ENCODE measurements around the gene SAA4. TPM values are rescaled to one million over a fixed set of nuclear protein-coding genes. Genes with fewer than 3 reads are reported as not detected.
A peak's percentile ranks its signal among the peaks of the same experiment; 100 is the strongest.

The SAA4 gene
- 0.44 to 0.50 TPM in 2 of 3 replicates, not detected in the other for total RNA-seq (2021)
- Bru-seq, nascent RNA = not detected
- long read RNA-seq, experiment 1 = 0 reads
- long read RNA-seq, experiment 2 = 0 reads
- long read RNA-seq, experiment 3 = 0 reads

DNA sequence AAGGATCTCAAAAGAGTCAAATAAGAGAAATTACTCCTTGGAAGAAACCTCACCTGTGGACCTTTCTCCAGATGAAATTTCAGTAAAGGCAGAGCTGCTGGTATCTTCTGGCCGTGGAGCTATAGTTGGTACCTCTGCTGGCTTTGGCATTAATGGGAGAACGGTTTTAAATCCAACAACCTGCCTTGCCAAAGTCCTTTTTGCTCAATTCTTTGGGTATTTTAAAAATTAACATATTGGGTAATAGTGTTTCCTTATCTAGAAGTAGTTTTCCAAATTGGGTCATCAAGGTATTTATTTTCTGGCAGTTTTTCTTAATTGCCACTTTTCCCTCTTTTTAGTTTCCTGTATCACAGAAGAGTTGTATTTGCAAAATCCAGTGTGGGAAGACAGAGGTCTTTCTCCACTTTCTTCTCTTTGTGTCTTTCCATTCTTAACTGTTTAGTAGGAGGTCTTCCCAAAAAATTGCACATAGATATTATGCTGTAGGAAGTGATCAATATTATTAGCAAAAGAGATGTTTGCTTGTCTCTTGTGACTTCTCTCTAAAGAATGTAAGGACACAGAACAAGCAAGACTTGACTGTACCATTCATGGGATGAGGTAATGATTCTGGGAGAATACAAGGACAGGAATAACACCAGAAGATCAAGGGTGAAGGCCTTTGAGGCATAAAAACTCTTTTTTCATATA, at the start of gene SAA4:
Gene SAA4, minus strand, starts transcription at position 139 of the 693 bp plus-strand sequence. CDS start 876 bp downstream, outside the sequence.
- no peak within 1 kb of the TSS for H3K27ac Mint-ChIP-seq
- H3K36me3 Mint-ChIP-seq = no peaks in the 10 kb centered on the region
- no peak within 1 kb of the TSS for H3K4me3 Mint-ChIP-seq
- POLR2A ChIA-PET = no interaction called here
- ATAC-seq (no peak), DNase-seq (ENCODE audit: low spot score) (no peak)
- H3K27me3 Mint-ChIP-seq (ENCODE audit: low read depth) = peaks cover 14% of the 10 kb centered on the region; the same call in 1 of the 2 replicates
- TF ChIP-seq CREB1 (CRISPR knock-in tag; IDR thresholded peaks at IDR 0.05) (no peak), GABPB1 (CRISPR knock-in tag; IDR thresholded peaks at IDR 0.05) (peak; percentile 46; the same call in 1 of the 2 replicates)
- H3K9me3 Mint-ChIP-seq = peaks cover 4% of the 10 kb centered on the region
- CTCF ChIA-PET = interaction anchor here (1.8 kb wide), 1 partner anchor 121 kb away, joined by 4 read pairs; no protein-coding TSS in a partner anchor
- no peaks in the 10 kb centered on the region for H3K4me1 Mint-ChIP-seq

- ChIA-PET CTCF (interaction anchor here (1.1 kb wide), 2 partner anchors 82 to 170 kb away, joined by 3 to 4 read pairs; no protein-coding TSS in a partner anchor), POLR2A (no interaction called here)
- Mint-ChIP-seq H3K36me3 (peaks cover 57% of the 10 kb centered on the region), H3K4me3 (no peak overlapping the region), H3K27me3 (ENCODE audit: low read depth) (no peaks in the 10 kb centered on the region), H3K4me1 (no peaks in the 10 kb centered on the region), H3K27ac (no peak overlapping the region), H3K9me3 (no peaks in the 10 kb centered on the region)
- DNase-seq (ENCODE audit: low spot score) (no peak), ATAC-seq (no peak)
- no peak for TF ChIP-seq ZNF671 (CRISPR knock-in tag; IDR thresholded peaks at IDR 0.05)
- no peak for TF ChIP-seq JUN (CRISPR knock-in tag; IDR thresholded peaks at IDR 0.05)
- TF ChIP-seq NR2C2 (CRISPR knock-in tag; IDR thresholded peaks at IDR 0.05) = no peak
- no peak for TF ChIP-seq ZNF512 (CRISPR knock-in tag; IDR thresholded peaks at IDR 0.05; ENCODE audit: borderline replicate concordance)
- TF ChIP-seq E2F1 (CRISPR knock-in tag; IDR thresholded peaks at IDR 0.05) = no peak
Measured at GRCh38 chr11:18285841-18286240, 49.2 kb upstream of the SAA4 start.

GRCh38 chr11:18282626-18283025, 46.0 kb upstream of the SAA4 start:
- Mint-ChIP-seq H3K27ac (no peak overlapping the region), H3K4me3 (no peak overlapping the region), H3K36me3 (peaks cover 57% of the 10 kb centered on the region), H3K9me3 (no peaks in the 10 kb centered on the region), H3K27me3 (ENCODE audit: low read depth) (no peaks in the 10 kb centered on the region), H3K4me1 (no peaks in the 10 kb centered on the region)
- ATAC-seq (no peak), DNase-seq (ENCODE audit: low spot score) (no peak)
- POLR2A ChIA-PET = no interaction called here
- TF ChIP-seq, protein P1, sequence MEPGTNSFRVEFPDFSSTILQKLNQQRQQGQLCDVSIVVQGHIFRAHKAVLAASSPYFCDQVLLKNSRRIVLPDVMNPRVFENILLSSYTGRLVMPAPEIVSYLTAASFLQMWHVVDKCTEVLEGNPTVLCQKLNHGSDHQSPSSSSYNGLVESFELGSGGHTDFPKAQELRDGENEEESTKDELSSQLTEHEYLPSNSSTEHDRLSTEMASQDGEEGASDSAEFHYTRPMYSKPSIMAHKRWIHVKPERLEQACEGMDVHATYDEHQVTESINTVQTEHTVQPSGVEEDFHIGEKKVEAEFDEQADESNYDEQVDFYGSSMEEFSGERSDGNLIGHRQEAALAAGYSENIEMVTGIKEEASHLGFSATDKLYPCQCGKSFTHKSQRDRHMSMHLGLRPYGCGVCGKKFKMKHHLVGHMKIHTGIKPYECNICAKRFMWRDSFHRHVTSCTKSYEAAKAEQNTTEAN (CRISPR knock-in tag; IDR thresholded peaks at IDR 0.05) = no peak
- TF ChIP-seq USF2 (CRISPR knock-in tag; IDR thresholded peaks at IDR 0.05) = no peak
- no peak for TF ChIP-seq SMAD4 (CRISPR knock-in tag; IDR thresholded peaks at IDR 0.05)
- no peak for TF ChIP-seq ZMAT4 (CRISPR knock-in tag; IDR thresholded peaks at IDR 0.05)
- TF ChIP-seq ESRRA (CRISPR knock-in tag; IDR thresholded peaks at IDR 0.05; ENCODE audit: borderline replicate concordance) = no peak
- no peak for TF ChIP-seq CBFB (CRISPR knock-in tag; IDR thresholded peaks at IDR 0.05; ENCODE audit: low read depth)
- TF ChIP-seq, protein P2, sequence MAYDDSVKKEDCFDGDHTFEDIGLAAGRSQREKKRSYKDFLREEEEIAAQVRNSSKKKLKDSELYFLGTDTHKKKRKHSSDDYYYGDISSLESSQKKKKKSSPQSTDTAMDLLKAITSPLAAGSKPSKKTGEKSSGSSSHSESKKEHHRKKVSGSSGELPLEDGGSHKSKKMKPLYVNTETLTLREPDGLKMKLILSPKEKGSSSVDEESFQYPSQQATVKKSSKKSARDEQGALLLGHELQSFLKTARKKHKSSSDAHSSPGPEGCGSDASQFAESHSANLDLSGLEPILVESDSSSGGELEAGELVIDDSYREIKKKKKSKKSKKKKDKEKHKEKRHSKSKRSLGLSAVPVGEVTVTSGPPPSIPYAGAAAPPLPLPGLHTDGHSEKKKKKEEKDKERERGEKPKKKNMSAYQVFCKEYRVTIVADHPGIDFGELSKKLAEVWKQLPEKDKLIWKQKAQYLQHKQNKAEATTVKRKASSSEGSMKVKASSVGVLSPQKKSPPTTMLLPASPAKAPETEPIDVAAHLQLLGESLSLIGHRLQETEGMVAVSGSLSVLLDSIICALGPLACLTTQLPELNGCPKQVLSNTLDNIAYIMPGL (CRISPR knock-in tag; IDR thresholded peaks at IDR 0.05) = no peak
- no peak for TF ChIP-seq NR1H2 (CRISPR knock-in tag; IDR thresholded peaks at IDR 0.05)
- no peak for TF ChIP-seq CREM (CRISPR knock-in tag; IDR thresholded peaks at IDR 0.05)
- TF ChIP-seq GTF2I (CRISPR knock-in tag; conservative IDR thresholded peaks at IDR 0.05) = no peak
- TF ChIP-seq, protein P3, sequence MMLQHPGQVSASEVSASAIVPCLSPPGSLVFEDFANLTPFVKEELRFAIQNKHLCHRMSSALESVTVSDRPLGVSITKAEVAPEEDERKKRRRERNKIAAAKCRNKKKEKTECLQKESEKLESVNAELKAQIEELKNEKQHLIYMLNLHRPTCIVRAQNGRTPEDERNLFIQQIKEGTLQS (CRISPR knock-in tag; conservative IDR thresholded peaks at IDR 0.05) = no peak
- CTCF ChIA-PET = interaction anchor here (1.4 kb wide), 1 partner anchor 39 kb away, joined by 3 read pairs; no protein-coding TSS in a partner anchor
